ENCODE data around the gene NCBP1. TPM values are rescaled to one million over a fixed set of nuclear protein-coding genes. Genes with fewer than 3 reads are reported as not detected.

The NCBP1 gene
- total RNA-seq, 1 donor from 2014 or later = 36.3 TPM

GRCh38 chr9:97623946-97624345 is 9.7 kb upstream of the NCBP1 start:
- H3K4me3 Mint-ChIP-seq = no peak overlapping the region
- ATAC-seq (ENCODE audit: low read depth) (no peak), DNase-seq (no peak)
- no peaks in the 10 kb centered on the region for H3K27me3 Mint-ChIP-seq
- H3K27ac Mint-ChIP-seq = no peak overlapping the region
- intact Hi-C loops (cut with micrococcal nuclease) = no loop called here
- H3K36me3 Mint-ChIP-seq (ENCODE audit: low read depth) = peaks cover 55% of the 10 kb centered on the region
- H3K9me3 Mint-ChIP-seq = no peaks in the 10 kb centered on the region
- CTCF ChIA-PET = interaction anchor here (1.0 kb wide), 1 partner anchor 25 kb away, joined by 3 read pairs; no protein-coding TSS in a partner anchor
- peaks cover 2% of the 10 kb centered on the region for H3K4me1 Mint-ChIP-seq
- POLR2A ChIA-PET = no interaction called here
- no peak for TF ChIP-seq CTCF (IDR thresholded peaks at IDR 0.05)

- DNase-seq (no peak), ATAC-seq (ENCODE audit: low read depth) (no peak)
- ChIA-PET CTCF (no interaction called here), POLR2A (no interaction called here)
- no peaks in the 10 kb centered on the region for H3K27me3 Mint-ChIP-seq
- intact Hi-C loops (cut with micrococcal nuclease) = no loop called here
- peaks cover 2% of the 10 kb centered on the region for H3K4me1 Mint-ChIP-seq
- no peak overlapping the region for H3K4me3 Mint-ChIP-seq
- no peaks in the 10 kb centered on the region for H3K9me3 Mint-ChIP-seq
- no peak overlapping the region for H3K27ac Mint-ChIP-seq
- H3K36me3 Mint-ChIP-seq (ENCODE audit: low read depth) = peaks cover 49% of the 10 kb centered on the region
- TF ChIP-seq CTCF (IDR thresholded peaks at IDR 0.05) = no peak
These were observed 8.0 kb upstream of the NCBP1 start for GRCh38 chr9:97625620-97626019.

- POLR2A ChIA-PET = interaction anchor here (0.6 kb wide), 1 partner anchor 11 kb away, joined by 3 read pairs; no protein-coding TSS in a partner anchor
- intact Hi-C loops (cut with micrococcal nuclease) = no loop called here
- Mint-ChIP-seq H3K27ac (no peak overlapping the region), H3K36me3 (ENCODE audit: low read depth) (peaks cover 34% of the 10 kb centered on the region), H3K4me3 (no peak overlapping the region), H3K4me1 (peaks cover 12% of the 10 kb centered on the region), H3K27me3 (no peaks in the 10 kb centered on the region), H3K9me3 (no peaks in the 10 kb centered on the region)
- DNase-seq (no peak), ATAC-seq (ENCODE audit: low read depth) (no peak)
- CTCF ChIA-PET = interaction anchor here (1.3 to 1.6 kb wide), 2 partner anchors 12 to 13 kb away, joined by 3 read pairs; no protein-coding TSS in a partner anchor
- no peak for TF ChIP-seq CTCF (IDR thresholded peaks at IDR 0.05)
These were observed 6.0 kb upstream of the NCBP1 start for GRCh38 chr9:97627624-97628023.

GRCh38 chr9:97628668-97629067 is 5.0 kb upstream of the NCBP1 start:
- H3K9me3 Mint-ChIP-seq = no peaks in the 10 kb centered on the region
- intact Hi-C loops (cut with micrococcal nuclease) = no loop called here
- no peak overlapping the region for H3K4me3 Mint-ChIP-seq
- peaks cover 14% of the 10 kb centered on the region for H3K4me1 Mint-ChIP-seq
- POLR2A ChIA-PET = interaction anchor here (1.1 kb wide), 1 partner anchor 294 kb away, joined by 3 read pairs; the partner anchor contains the start of gene TRMO
- H3K27me3 Mint-ChIP-seq = no peaks in the 10 kb centered on the region
- no peak for TF ChIP-seq CTCF (IDR thresholded peaks at IDR 0.05)
- DNase-seq = no peak
- no peak for ATAC-seq (ENCODE audit: low read depth)
- no peak overlapping the region for H3K27ac Mint-ChIP-seq
- peaks cover 32% of the 10 kb centered on the region for H3K36me3 Mint-ChIP-seq (ENCODE audit: low read depth)
- CTCF ChIA-PET = interaction anchor here (1.6 kb wide), 1 partner anchor 13 kb away, joined by 3 read pairs; no protein-coding TSS in a partner anchor

- ChIA-PET CTCF (no interaction called here), POLR2A (interaction anchor here (1.1 kb wide), 1 partner anchor 293 kb away, joined by 3 read pairs; the partner anchor contains the start of gene TRMO)
- no peak for TF ChIP-seq CTCF (IDR thresholded peaks at IDR 0.05)
- no peak for DNase-seq
- H3K4me3 Mint-ChIP-seq = no peak overlapping the region
- no peak overlapping the region for H3K27ac Mint-ChIP-seq
- peaks cover 33% of the 10 kb centered on the region for H3K36me3 Mint-ChIP-seq (ENCODE audit: low read depth)
- peaks cover 16% of the 10 kb centered on the region for H3K4me1 Mint-ChIP-seq
- no peaks in the 10 kb centered on the region for H3K27me3 Mint-ChIP-seq
- no peak for ATAC-seq (ENCODE audit: low read depth)
- H3K9me3 Mint-ChIP-seq = no peaks in the 10 kb centered on the region
- intact Hi-C loops (cut with micrococcal nuclease) = no loop called here
These were observed 4.5 kb upstream of the NCBP1 start for GRCh38 chr9:97629156-97629555.
